ENCODE measurements around the gene HLA-DQB1. TPM values are rescaled to one million over a fixed set of nuclear protein-coding genes. Genes with fewer than 3 reads are reported as not detected.
"Not testable (repeated sequence)": the region's sequence is repeated elsewhere in the genome, so short reads cannot be mapped to it uniquely, and the experiment has no call there.

HLA-DQB1 gene
- total RNA-seq, 1 experiment from 2014 or later, result not detected

DNA sequence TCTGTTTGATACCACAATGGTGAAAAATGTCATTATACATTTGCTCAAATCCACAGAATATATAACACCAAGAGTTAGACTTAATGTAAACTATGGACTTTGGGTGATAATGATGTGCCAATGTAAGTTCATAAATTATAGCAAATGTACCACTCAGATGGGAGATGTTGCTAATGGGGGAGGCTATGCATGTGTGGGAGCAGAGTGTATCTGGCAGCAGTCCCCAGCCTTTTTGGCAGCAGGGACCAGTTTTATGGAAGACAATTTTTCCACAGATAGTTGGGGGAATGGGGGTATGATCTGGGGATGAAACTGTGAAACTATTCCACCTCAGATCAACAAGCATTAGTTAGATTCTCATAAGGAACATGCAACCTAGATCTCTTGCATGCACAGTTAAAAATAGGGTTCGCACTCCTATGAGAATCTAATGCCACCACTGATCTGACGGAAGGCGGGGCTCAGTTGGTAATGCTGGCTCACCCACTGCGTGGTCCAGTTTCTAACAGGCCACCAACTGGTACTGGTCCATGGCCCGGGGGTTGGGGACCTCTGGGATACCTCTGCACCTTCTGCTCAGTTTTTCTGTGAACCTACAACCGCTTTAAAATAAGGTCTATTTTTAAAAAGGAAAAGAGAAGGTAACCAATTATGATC is 21.3 kb downstream of the HLA-DQB1 start:
- CTCF ChIA-PET, result no interaction called here
- ATAC-seq (no peak), DNase-seq (no peak)
- Histone ChIP-seq H3K9ac (ENCODE audit: low read length) (no peak overlapping the region), H3K27me3 (ENCODE audit: low read length) (peaks cover 10% of the 10 kb centered on the region; the same call in 1 of the 2 replicates), H3K4me2 (ENCODE audit: low read length) (no peak overlapping the region), H3K36me3 (ENCODE audit: low read depth, low read length) (no peaks in the 10 kb centered on the region), H2AFZ (ENCODE audit: low read length) (no peak overlapping the region), H3K9me3 (ENCODE audit: low read length) (no peaks in the 10 kb centered on the region), H3K79me2 (ENCODE audit: low read length) (no peaks in the 10 kb centered on the region), H3K4me3 (ENCODE audit: low read length) (no peak overlapping the region), H3K4me1 (ENCODE audit: insufficient read depth, low read length) (no peaks in the 10 kb centered on the region), H3K27ac (ENCODE audit: low read length) (no peak overlapping the region), H4K20me1 (ENCODE audit: low read length) (no peaks in the 10 kb centered on the region), H3F3A (ENCODE audit: low read length, unreplicated experiment) (no peaks in the 10 kb centered on the region), H3K9me2 (replicated peaks; ENCODE audit: low read length) (no peaks in the 10 kb centered on the region)
- intact Hi-C loops (cut with micrococcal nuclease), result no loop called here
- TF ChIP-seq EZH2 (IDR thresholded peaks at IDR 0.05; ENCODE audit: low read length, unreplicated experiment) (no peak), CTCF (conservative IDR thresholded peaks at IDR 0.05; ENCODE audit: low read depth, low read length) (no peak)
- BruUV-seq (replicated peaks), result no TSS peak
- POLR2A ChIA-PET (ENCODE audit: unreplicated experiment), result no interaction called here

GRCh38 chr6:32643904-32644303 is 22.6 kb downstream of the HLA-DQB1 start:
- Histone ChIP-seq H3K4me2 (ENCODE audit: low read length) (no peak overlapping the region), H3K9ac (ENCODE audit: low read length) (no peak overlapping the region), H3F3A (ENCODE audit: low read length, unreplicated experiment) (no peaks in the 10 kb centered on the region), H3K9me3 (ENCODE audit: low read length) (no peaks in the 10 kb centered on the region), H4K20me1 (ENCODE audit: low read length) (no peaks in the 10 kb centered on the region), H2AFZ (ENCODE audit: low read length) (no peak overlapping the region), H3K27me3 (ENCODE audit: low read length) (peaks cover 19% of the 10 kb centered on the region; the same call in 1 of the 2 replicates), H3K4me1 (ENCODE audit: insufficient read depth, low read length) (no peaks in the 10 kb centered on the region), H3K27ac (ENCODE audit: low read length) (no peak overlapping the region), H3K79me2 (ENCODE audit: low read length) (no peaks in the 10 kb centered on the region), H3K4me3 (ENCODE audit: low read length) (no peak overlapping the region), H3K36me3 (ENCODE audit: low read depth, low read length) (no peaks in the 10 kb centered on the region), H3K9me2 (replicated peaks; ENCODE audit: low read length) (no peaks in the 10 kb centered on the region)
- CTCF ChIA-PET, result no interaction called here
- intact Hi-C loops (cut with micrococcal nuclease), result no loop called here
- TF ChIP-seq EZH2 (IDR thresholded peaks at IDR 0.05; ENCODE audit: low read length, unreplicated experiment), result no peak
- TF ChIP-seq EZH2phosphoT487 (IDR thresholded peaks at IDR 0.05; ENCODE audit: borderline replicate concordance, low read length), result no peak
- no peak for TF ChIP-seq CTCF (conservative IDR thresholded peaks at IDR 0.05; ENCODE audit: low read depth, low read length)
- ATAC-seq (no peak), DNase-seq (no peak)
- POLR2A ChIA-PET (ENCODE audit: unreplicated experiment), result no interaction called here
- BruUV-seq (replicated peaks), result no TSS peak

DNA sequence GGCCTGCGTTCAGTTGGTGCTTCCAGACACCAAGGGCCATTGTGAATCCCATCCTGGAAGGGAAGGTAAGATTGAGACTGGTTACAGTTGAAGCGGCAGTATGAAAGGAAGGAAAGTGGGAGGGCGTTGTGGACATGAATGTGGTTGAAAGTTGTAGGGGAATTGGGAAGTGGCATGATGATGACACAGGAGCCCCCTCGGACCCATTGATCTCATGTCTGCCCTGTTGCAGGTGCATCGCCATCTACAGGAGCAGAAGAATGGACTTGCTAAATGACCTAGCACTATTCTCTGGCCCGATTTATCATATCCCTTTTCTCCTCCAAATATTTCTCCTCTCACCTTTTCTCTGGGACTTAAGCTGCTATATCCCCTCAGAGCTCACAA is 23.7 kb downstream of the HLA-DQB1 start:
- DNase-seq (no peak), ATAC-seq (no peak)
- no peak overlapping the region for H3K27ac ChIP-seq (ENCODE audit: low read length)
- POLR2A ChIA-PET (ENCODE audit: unreplicated experiment), result no interaction called here
- no peaks in the 10 kb centered on the region for H3K79me2 ChIP-seq (ENCODE audit: low read length)
- no peaks in the 10 kb centered on the region for H3K9me3 ChIP-seq (ENCODE audit: low read length)
- no peak overlapping the region for H2AFZ ChIP-seq (ENCODE audit: low read length)
- no peak overlapping the region for H3K4me3 ChIP-seq (ENCODE audit: low read length)
- H3K36me3 ChIP-seq (ENCODE audit: low read depth, low read length), result no peaks in the 10 kb centered on the region
- no peak overlapping the region for H3K9ac ChIP-seq (ENCODE audit: low read length)
- intact Hi-C loops (cut with micrococcal nuclease), result no loop called here
- CTCF ChIA-PET, result no interaction called here
- H4K20me1 ChIP-seq (ENCODE audit: low read length), result no peaks in the 10 kb centered on the region
- H3K27me3 ChIP-seq (ENCODE audit: low read length), result peaks cover 26% of the 10 kb centered on the region; the same call in 1 of the 2 replicates
- no TSS peak for BruUV-seq (replicated peaks)
- H3K4me1 ChIP-seq (ENCODE audit: insufficient read depth, low read length), result no peaks in the 10 kb centered on the region
- no peaks in the 10 kb centered on the region for H3K9me2 ChIP-seq (replicated peaks; ENCODE audit: low read length)
- TF ChIP-seq EZH2phosphoT487 (IDR thresholded peaks at IDR 0.05; ENCODE audit: borderline replicate concordance, low read length) (no peak), EZH2 (IDR thresholded peaks at IDR 0.05; ENCODE audit: low read length, unreplicated experiment) (no peak), CTCF (conservative IDR thresholded peaks at IDR 0.05; ENCODE audit: low read depth, low read length) (no peak)
- no peaks in the 10 kb centered on the region for H3F3A ChIP-seq (ENCODE audit: low read length, unreplicated experiment)
- H3K4me2 ChIP-seq (ENCODE audit: low read length), result no peak overlapping the region

DNA sequence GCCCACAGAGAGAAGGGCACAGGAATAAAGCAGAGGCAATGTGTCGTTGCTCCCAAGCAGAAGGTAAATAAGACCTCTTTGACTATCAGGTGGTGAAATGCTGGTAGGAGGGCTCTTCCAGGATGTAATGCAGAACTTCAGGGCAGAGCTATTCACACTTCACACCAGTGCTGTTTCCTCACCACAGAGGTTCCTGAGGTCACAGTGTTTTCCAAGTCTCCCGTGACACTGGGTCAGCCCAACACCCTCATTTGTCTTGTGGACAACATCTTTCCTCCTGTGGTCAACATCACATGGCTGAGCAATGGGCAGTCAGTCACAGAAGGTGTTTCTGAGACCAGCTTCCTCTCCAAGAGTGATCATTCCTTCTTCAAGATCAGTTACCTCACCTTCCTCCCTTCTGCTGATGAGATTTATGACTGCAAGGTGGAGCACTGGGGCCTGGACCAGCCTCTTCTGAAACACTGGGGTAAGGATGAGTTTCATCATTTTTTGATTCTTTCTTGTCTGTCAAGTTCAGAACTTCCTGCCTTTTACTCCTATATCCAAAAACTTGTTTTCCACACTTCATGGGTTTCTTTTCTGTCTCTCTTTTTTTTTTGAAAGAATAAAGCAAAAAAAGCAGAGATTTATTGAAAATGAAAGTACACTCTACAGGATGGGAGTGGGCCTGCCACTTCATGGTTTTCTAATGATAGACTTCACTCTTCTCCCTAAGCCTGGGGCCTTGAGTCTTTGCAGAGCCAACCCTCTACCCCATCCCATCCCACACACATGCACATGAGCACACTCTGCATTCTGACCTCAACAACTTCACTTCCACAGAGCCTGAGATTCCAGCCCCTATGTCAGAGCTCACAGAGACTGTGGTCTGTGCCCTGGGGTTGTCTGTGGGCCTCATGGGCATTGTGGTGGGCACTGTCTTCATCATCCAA is 24.4 kb downstream of the HLA-DQB1 start:
- H3K4me1 ChIP-seq (ENCODE audit: insufficient read depth, low read length); CTCF ChIA-PET; BruUV-seq (replicated peaks); H3F3A ChIP-seq (ENCODE audit: low read length, unreplicated experiment); H4K20me1 ChIP-seq (ENCODE audit: low read length); H3K9me2 ChIP-seq (replicated peaks; ENCODE audit: low read length); H2AFZ ChIP-seq (ENCODE audit: low read length); H3K27ac ChIP-seq (ENCODE audit: low read length); H3K9me3 ChIP-seq (ENCODE audit: low read length); H3K4me3 ChIP-seq (ENCODE audit: low read length); H3K79me2 ChIP-seq (ENCODE audit: low read length); H3K9ac ChIP-seq (ENCODE audit: low read length); ATAC-seq; H3K36me3 ChIP-seq (ENCODE audit: low read depth, low read length); intact Hi-C loops (cut with micrococcal nuclease); H3K4me2 ChIP-seq (ENCODE audit: low read length); POLR2A ChIA-PET (ENCODE audit: unreplicated experiment); DNase-seq: not testable (repeated sequence)
- peaks cover 32% of the 10 kb centered on the region; the same call in 1 of the 2 replicates for H3K27me3 ChIP-seq (ENCODE audit: low read length)

All from PC-3 (cell line).